HepG2 (cell line): ENCODE results near the gene PHF13. TPM values are rescaled to one million over a fixed set of nuclear protein-coding genes. Genes with fewer than 3 reads are reported as not detected.

Experiments
- ARID4A ChIP-seq: sonication (generic); formaldehyde crosslinking; IDR thresholded peaks from 2 replicates; pipeline ENCODE4 v1.5.0; 2020; ENCODE audit warnings: mild to moderate bottlenecking, missing genetic modification reagents, borderline replicate concordance
- ARNTL ChIP-seq: sonication (generic); formaldehyde crosslinking; IDR thresholded peaks from 2 replicates; pipeline ENCODE4 v1.4.0; 2020; ENCODE audit warnings: mild to moderate bottlenecking, missing genetic modification reagents
- CCDC6 ChIP-seq: sonication (generic); formaldehyde crosslinking; IDR thresholded peaks from 2 replicates; pipeline ENCODE4 v1.8.1; 2022; ENCODE audit warnings: mild to moderate bottlenecking, missing genetic modification reagents, moderate library complexity
- CENPBD1 ChIP-seq: sonication (generic); formaldehyde crosslinking; IDR thresholded peaks from 2 replicates; pipeline ENCODE4 v1.8.0; 2022; ENCODE audit warnings: missing genetic modification reagents, low read depth, mild to moderate bottlenecking, borderline replicate concordance
- EP300 ChIP-seq, 3 experiments: sonication (generic) in 1 of 3; formaldehyde crosslinking in 1 of 3; IDR thresholded peaks; 2 replicates each; pipeline versions ENCODE4 v1.5.1 to v1.6.1; 2011 to 2020; ENCODE audit warnings: low read depth in 2 of 3, low read length in 2 of 3, borderline replicate concordance in 1 of 3, improper control_type of control experiment in 1 of 3, mild to moderate bottlenecking in 1 of 3, missing genetic modification reagents in 1 of 3, moderate library complexity in 1 of 3
- MAX ChIP-seq: IDR thresholded peaks from 2 replicates; pipeline ENCODE4 v1.6.1; 2012; ENCODE audit warnings: inconsistent platforms
- POGK ChIP-seq: sonication (generic); formaldehyde crosslinking; conservative IDR thresholded peaks from 2 replicates; pipeline ENCODE4 v1.8.0; 2022; ENCODE audit warnings: mild to moderate bottlenecking, moderate library complexity, missing genetic modification reagents
- SRF ChIP-seq: IDR thresholded peaks from 2 replicates; pipeline ENCODE4 v1.6.1; 2011; ENCODE audit warnings: mild to moderate bottlenecking, low read depth, low read length, moderate library complexity
- TEAD3 ChIP-seq: optimal IDR thresholded peaks from 2 replicates; pipeline ENCODE3; 2016; ENCODE audit warnings: borderline replicate concordance
- ZGPAT ChIP-seq: IDR thresholded peaks from 2 replicates; pipeline ENCODE4 v1.6.1; 2016; ENCODE audit warnings: mild to moderate bottlenecking
- ZNF205 ChIP-seq: IDR thresholded peaks from 2 replicates; pipeline ENCODE4 v1.6.1; 2018; ENCODE audit warnings: missing biosample characterization, missing genetic modification reagents
- ZNF503 ChIP-seq: sonication (generic); formaldehyde crosslinking; IDR thresholded peaks from 2 replicates; pipeline ENCODE4 v1.4.0; 2020; ENCODE audit warnings: missing genetic modification reagents
- ZNF629 ChIP-seq: sonication (generic); formaldehyde crosslinking; conservative IDR thresholded peaks from 2 replicates; pipeline ENCODE4 v1.5.0; 2020; ENCODE audit warnings: missing genetic modification reagents
- ZSCAN5A ChIP-seq: sonication (generic); formaldehyde crosslinking; IDR thresholded peaks from 2 replicates; pipeline ENCODE4 v1.8.0; 2022; ENCODE audit warnings: mild to moderate bottlenecking, missing genetic modification reagents, borderline replicate concordance
- polyA plus RNA-seq, 8 experiments: library from polyadenylated mRNA; depleted of rRNA in 3 of 8; stranded (reverse) in 7 of 8; unstranded in 1 of 8; fragments of >200 nt; fragmentation: Illumina TruSeq in 4 of 8; extraction: Trizol in 4 of 8; gene quantifications; 2 replicates each; pipeline versions ENCODE4 v1.2.1 to v1.2.3, GENCODE V29; 2011 to 2016; ENCODE audit warnings: low read depth in 4 of 8, missing spikeins in 1 of 8, mixed read lengths in 1 of 8; ENCODE audit not compliant: insufficient read depth in 1 of 8
- total RNA-seq, 5 experiments: library from RNA; depleted of rRNA; stranded (reverse); fragments of >200 nt; fragmentation: Illumina TruSeq; extraction: Trizol; gene quantifications; 2 replicates each; pipeline ENCODE4 v1.2.3, GENCODE V29; 2016; ENCODE audit warnings: low read depth in 1 of 5

The PHF13 gene
- total and polyA plus RNA-seq, 2 of the 13 experiments (the other 11 are each of a cell fraction or from before 2014, with no cell fraction given), result 4.7 to 7.4 TPM

- peak; percentile 48; the same call in 1 of the 2 replicates for TF ChIP-seq ZSCAN5A (CRISPR knock-in tag)
- peak; percentile 8; the same call in 1 of the 2 replicates for TF ChIP-seq MAX
- TF ChIP-seq ZNF205, result 0 out of 2 replicates have a peak, but pooled peaks have one; percentile 39
- TF ChIP-seq TEAD3 (CRISPR knock-in tag), result no peak
- peak; percentile 36; the same call in 1 of the 2 replicates for TF ChIP-seq ARNTL (CRISPR knock-in tag)
- TF ChIP-seq EP300 (IDR thresholded peaks at IDR 0.05; ENCODE audit: low read depth in 2 of 2, low read length in 2 of 2), result peak in 1 of 2 experiments; percentile 45; a peak in 2 of 4 replicates
- TF ChIP-seq EP300 (CRISPR knock-in tag; IDR thresholded peaks at IDR 0.05; ENCODE audit: borderline replicate concordance), result no peak
- no peak for TF ChIP-seq CENPBD1 (CRISPR knock-in tag)
- TF ChIP-seq ZNF629, result no peak
- 0 out of 2 replicates have a peak, but pooled peaks have one; percentile 30 for TF ChIP-seq SRF
- TF ChIP-seq CCDC6 (CRISPR knock-in tag), result peak; percentile 62; the same call in 1 of the 2 replicates
- TF ChIP-seq ARID4A (CRISPR knock-in tag), result peak; percentile 81
- TF ChIP-seq ZNF503 (CRISPR knock-in tag), result 0 out of 2 replicates have a peak, but pooled peaks have one; percentile 45
- 0 out of 2 replicates have a peak, but pooled peaks have one; percentile 59 for TF ChIP-seq POGK
- TF ChIP-seq ZGPAT (CRISPR knock-in tag), result peak; percentile 35; the same call in 1 of the 2 replicates
Measured at GRCh38 chr1:6602669-6603237, 10.8 kb upstream of the PHF13 start, which contains the start of gene KLHL21 (continued).
